Endothelial cell of umbilical vein (primary cell): ENCODE data around the gene TLCD3B. TPM values are rescaled to one million over a fixed set of nuclear protein-coding genes. Genes with fewer than 3 reads are reported as not detected.

Experiments used
- BruUV-seq: library from RNA; stranded (reverse); fragments of 400-500 nt; replicated peaks from 2 replicates; lab custom pipeline; 2021; lab: Mats Ljungman, UMichigan
- CTCF ChIA-PET: fragments of 300-600, 350-600 bp; sonication (Branson Sonifier 250); formaldehyde crosslinking; loops from one replicate; lab custom pipeline; 2021; ENCODE audit warnings: antibody characterized with exemption, inconsistent platforms; lab: Charles Lee
- POLR2A ChIA-PET: fragments of 300-600, 350-600 bp; sonication (Branson Sonifier 250); formaldehyde crosslinking; loops from one replicate; lab custom pipeline; 2021; ENCODE audit warnings: antibody characterized with exemption, inconsistent platforms; lab: Charles Lee
- DNase-seq: peaks from one replicate; pipeline ENCODE4 v3.0.0-alpha.2; 2011; ENCODE audit warnings: low read depth, low spot score
- FAIRE-seq: peaks from 2 replicates; lab custom pipeline; 2011; peaks lifted over from hg19 to GRCh38; lab: Jason Lieb, UNC
- H2AFZ ChIP-seq: 2 replicates; pipeline ENCODE4 v1.6.0; 2012; ENCODE audit warnings: low read depth, low read length, control low read depth, inconsistent platforms
- H3K27ac ChIP-seq: 2 replicates; pipeline ENCODE4 v1.5.1; 2011; ENCODE audit warnings: low read depth, mild to moderate bottlenecking, control low read depth, low read length, moderate library complexity; ENCODE audit not compliant: insufficient read depth
- H3K27me3 ChIP-seq, 2 experiments: 2 replicates each; pipeline versions ENCODE4 v1.6.0 to v1.6.1; 2011; ENCODE audit warnings: low read length in 2 of 2, mixed read lengths in 1 of 2; ENCODE audit not compliant: control insufficient read depth in 2 of 2, insufficient read depth in 2 of 2
- H3K36me3 ChIP-seq, 2 experiments: 2 replicates in 1 of 2; 3 replicates in 1 of 2; pipeline ENCODE4 v1.5.1; 2011; ENCODE audit warnings: low read length in 2 of 2, mild to moderate bottlenecking in 1 of 2, moderate library complexity in 1 of 2; ENCODE audit not compliant: control insufficient read depth in 2 of 2, insufficient read depth in 2 of 2; ENCODE audit errors: extremely low read depth in 1 of 2
- H3K4me1 ChIP-seq: 3 replicates; pipeline ENCODE4 v1.5.1; 2011; ENCODE audit warnings: mild to moderate bottlenecking, low read length; ENCODE audit not compliant: control insufficient read depth, insufficient read depth; ENCODE audit errors: extremely low read depth
- H3K4me2 ChIP-seq: 2 replicates; pipeline ENCODE4 v1.6.1; 2011; ENCODE audit warnings: low read length, control low read depth, mixed read lengths; ENCODE audit not compliant: insufficient read depth
- H3K4me3 ChIP-seq, 3 experiments: fragments of 200-600 bp in 1 of 3; sonication (generic), shearing (Covaris generic) in 1 of 3; replicated peaks in 1 of 3; 2 replicates each; pipeline ENCODE4 v1.5.1; 2011 to 2016; ENCODE audit warnings: control low read depth in 3 of 3, low read length in 3 of 3, mild to moderate bottlenecking in 2 of 3, inconsistent platforms in 1 of 3, low read depth in 1 of 3, moderate library complexity in 1 of 3; ENCODE audit not compliant: insufficient read depth in 1 of 3
- H3K79me2 ChIP-seq: 2 replicates; pipeline ENCODE4 v1.6.0; 2012; ENCODE audit warnings: low read length, inconsistent platforms; ENCODE audit not compliant: control insufficient read depth, insufficient read depth
- H3K9ac ChIP-seq: replicated peaks from 2 replicates; pipeline ENCODE3; 2011; ENCODE audit warnings: low read length, control low read depth; ENCODE audit not compliant: insufficient read depth; ENCODE audit errors: extremely low read depth
- H3K9me1 ChIP-seq: replicated peaks from 3 replicates; pipeline ENCODE4 v1.6.0; 2011; ENCODE audit warnings: mild to moderate bottlenecking, low read length; ENCODE audit not compliant: control insufficient read depth, insufficient read depth; ENCODE audit errors: extremely low read depth
- H3K9me3 ChIP-seq: replicated peaks from 2 replicates; pipeline ENCODE4 v1.5.1; 2012; ENCODE audit warnings: low read length, inconsistent platforms; ENCODE audit not compliant: control insufficient read depth, insufficient read depth
- H4K20me1 ChIP-seq: replicated peaks from 2 replicates; pipeline ENCODE3; 2011; ENCODE audit warnings: mild to moderate bottlenecking, low read length; ENCODE audit not compliant: control insufficient read depth, insufficient read depth; ENCODE audit errors: extremely low read depth
- EZH2 ChIP-seq: IDR thresholded peaks from 2 replicates; pipeline ENCODE4 v1.6.1; 2012; ENCODE audit warnings: borderline replicate concordance, low read depth, mild to moderate bottlenecking, moderate library complexity, low read length, inconsistent platforms; ENCODE audit not compliant: severe bottlenecking
- FOS ChIP-seq: IDR thresholded peaks from 2 replicates; pipeline ENCODE4 v1.6.1; 2011; ENCODE audit warnings: mild to moderate bottlenecking, low read length, moderate library complexity, borderline replicate concordance; ENCODE audit not compliant: insufficient read depth
- GATA2 ChIP-seq: IDR thresholded peaks from 2 replicates; pipeline ENCODE4 v1.7.0; 2011; ENCODE audit warnings: low read depth, mild to moderate bottlenecking, moderate library complexity, mixed read lengths, low read length; ENCODE audit not compliant: insufficient read length, insufficient read depth
- MAX ChIP-seq: IDR thresholded peaks from 2 replicates; pipeline ENCODE4 v1.6.1; 2011; ENCODE audit not compliant: insufficient read depth, insufficient read length
- MYC ChIP-seq: IDR thresholded peaks from one replicate; pipeline ENCODE4 v1.6.1; 2011; ENCODE audit warnings: mild to moderate bottlenecking, low read depth, low read length
- POLR2A ChIP-seq: IDR thresholded peaks from 2 replicates; pipeline ENCODE4 v1.6.1; 2012; ENCODE audit warnings: low read depth, mild to moderate bottlenecking, control low read depth, low read length
- POLR2AphosphoS5 ChIP-seq: IDR thresholded peaks from 2 replicates; pipeline ENCODE4 v1.6.1; 2012; ENCODE audit warnings: low read depth, mild to moderate bottlenecking, control low read depth, low read length, moderate library complexity; ENCODE audit not compliant: insufficient read depth
- dilution Hi-C: fragments of 300-500 bp; cut with MboI; formaldehyde crosslinking; loops from one replicate; pipeline ENCODE4 v1.15.0; 2019; ENCODE audit warnings: low sequenced_read_pairs; ENCODE audit not compliant: extremely low pct_ligation_motif_present
- intact Hi-C: fragments of 100-400 bp; cut with micrococcal nuclease; formaldehyde crosslinking; loops from one replicate; pipeline ENCODE4 v1.10.0; 2022
- polyA plus RNA-seq, 4 experiments: library from polyadenylated mRNA; depleted of rRNA in 3 of 4; stranded (reverse) in 3 of 4; unstranded in 1 of 4; fragments of >200 nt; gene quantifications; 2 replicates each; pipeline versions ENCODE4 v1.2.1 to v1.2.3, GENCODE V29; 2011 to 2012; ENCODE audit warnings: missing spikeins in 1 of 4
- total RNA-seq: library from RNA; stranded (reverse); gene quantifications from 2 replicates; pipeline ENCODE4 v1.2.3, GENCODE V29; 2021
- TF ChIP-seq, protein P1 (sequence below), 2 donors: IDR thresholded peaks; 1 replicate in 1 of 2; 2 replicates in 1 of 2; pipeline ENCODE4 v1.5.1; 2011; ENCODE audit warnings: low read length in 2 of 2, mild to moderate bottlenecking in 2 of 2, moderate library complexity in 2 of 2, control low read depth in 1 of 2, inconsistent platforms in 1 of 2, low read depth in 1 of 2; ENCODE audit not compliant: insufficient read depth in 1 of 2; ENCODE audit errors: extremely low read depth in 1 of 2

TLCD3B gene
- total and polyA plus RNA-seq, 2 donors (not counting 3 experiments of a cell fraction or from before 2014, with no cell fraction given) = 0.37 to 0.86 TPM

- Histone ChIP-seq H3K27ac (no peak overlapping the region), H3K79me2 (no peaks in the 10 kb centered on the region), H3K27me3 (peaks cover 6 to 10% of the 10 kb centered on the region in 2 experiments), H3K9me3 (no peaks in the 10 kb centered on the region), H2AFZ (no peak overlapping the region), H3K36me3 (no peaks in the 10 kb centered on the region), H3K4me2 (no peak overlapping the region), H3K9me1 (no peaks in the 10 kb centered on the region), H3K9ac (no peak overlapping the region), H4K20me1 (no peaks in the 10 kb centered on the region), H3K4me3 (no peak overlapping the region), H3K4me1 (no peaks in the 10 kb centered on the region)
- no peak for DNase-seq
- intact Hi-C loops (no loop called here), dilution Hi-C loops (no loop called here)
- FAIRE-seq = no peak
- TF ChIP-seq FOS = no peak
- no peak for TF ChIP-seq MAX
- TF ChIP-seq, protein P1, sequence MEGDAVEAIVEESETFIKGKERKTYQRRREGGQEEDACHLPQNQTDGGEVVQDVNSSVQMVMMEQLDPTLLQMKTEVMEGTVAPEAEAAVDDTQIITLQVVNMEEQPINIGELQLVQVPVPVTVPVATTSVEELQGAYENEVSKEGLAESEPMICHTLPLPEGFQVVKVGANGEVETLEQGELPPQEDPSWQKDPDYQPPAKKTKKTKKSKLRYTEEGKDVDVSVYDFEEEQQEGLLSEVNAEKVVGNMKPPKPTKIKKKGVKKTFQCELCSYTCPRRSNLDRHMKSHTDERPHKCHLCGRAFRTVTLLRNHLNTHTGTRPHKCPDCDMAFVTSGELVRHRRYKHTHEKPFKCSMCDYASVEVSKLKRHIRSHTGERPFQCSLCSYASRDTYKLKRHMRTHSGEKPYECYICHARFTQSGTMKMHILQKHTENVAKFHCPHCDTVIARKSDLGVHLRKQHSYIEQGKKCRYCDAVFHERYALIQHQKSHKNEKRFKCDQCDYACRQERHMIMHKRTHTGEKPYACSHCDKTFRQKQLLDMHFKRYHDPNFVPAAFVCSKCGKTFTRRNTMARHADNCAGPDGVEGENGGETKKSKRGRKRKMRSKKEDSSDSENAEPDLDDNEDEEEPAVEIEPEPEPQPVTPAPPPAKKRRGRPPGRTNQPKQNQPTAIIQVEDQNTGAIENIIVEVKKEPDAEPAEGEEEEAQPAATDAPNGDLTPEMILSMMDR (IDR thresholded peaks at IDR 0.05; ENCODE audit: extremely low read depth in 1 of 2, insufficient read depth in 1 of 2, low read depth in 1 of 2, low read length in 2 of 2) = no peak
- TF ChIP-seq GATA2 = no peak
- TF ChIP-seq EZH2 = no peak
- no peak for TF ChIP-seq MYC
- TF ChIP-seq POLR2A = no peak
- no peak for TF ChIP-seq POLR2AphosphoS5
- ChIA-PET POLR2A (no interaction called here), CTCF (interaction anchor here (0.6 kb wide), 1 partner anchor 248 kb away, joined by 4 read pairs; no protein-coding TSS in a partner anchor)
- BruUV-seq = no TSS peak
Observed at GRCh38 chr16:30025156-30025555, 5.9 kb downstream of the TLCD3B start.
